HepG2 (cell line): ENCODE data around the gene CDC26. TPM values are rescaled to one million over a fixed set of nuclear protein-coding genes. Genes with fewer than 3 reads are reported as not detected.

ENCODE experiments used
- ATF7-NPFF ChIP-seq: sonication (generic); formaldehyde crosslinking; IDR thresholded peaks from 2 replicates; pipeline ENCODE4 v1.8.1; 2023; ENCODE audit warnings: mild to moderate bottlenecking, low read depth, missing genetic modification reagents, moderate library complexity
- FOSL1 ChIP-seq: sonication (generic); formaldehyde crosslinking; IDR thresholded peaks from 2 replicates; pipeline ENCODE4 v1.9.0; 2021; ENCODE audit warnings: missing genetic modification reagents, borderline replicate concordance
- HDAC2 ChIP-seq: sonication (generic); formaldehyde crosslinking; IDR thresholded peaks from 2 replicates; pipeline ENCODE4 v1.4.0; 2020; ENCODE audit warnings: missing genetic modification reagents
- IRF1 ChIP-seq: sonication (generic); formaldehyde crosslinking; IDR thresholded peaks from 2 replicates; pipeline ENCODE4 v1.4.0; 2020; ENCODE audit warnings: low read depth, mild to moderate bottlenecking, missing genetic modification reagents
- MLXIP ChIP-seq: sonication (generic); formaldehyde crosslinking; IDR thresholded peaks from 2 replicates; pipeline ENCODE4 v1.9.0; 2021; ENCODE audit warnings: missing genetic modification reagents, borderline replicate concordance
- PPARG ChIP-seq: conservative IDR thresholded peaks from 2 replicates; pipeline ENCODE4 v1.6.1; 2016; ENCODE audit warnings: missing biosample characterization, missing genetic modification reagents
- RARA ChIP-seq: IDR thresholded peaks from 2 replicates; pipeline ENCODE4 v1.6.1; 2016; ENCODE audit warnings: missing genetic modification reagents, missing compliant biosample characterization
- SMAD1 ChIP-seq: sonication (generic); formaldehyde crosslinking; IDR thresholded peaks from 2 replicates; pipeline ENCODE4 v1.4.0; 2020; ENCODE audit warnings: missing genetic modification reagents, low read depth, mild to moderate bottlenecking, borderline replicate concordance
- SNAPC2 ChIP-seq: sonication (generic); formaldehyde crosslinking; IDR thresholded peaks from 2 replicates; pipeline ENCODE4 v1.8.1; 2022; ENCODE audit warnings: mild to moderate bottlenecking, missing genetic modification reagents
- THYN1 ChIP-seq: sonication (generic); formaldehyde crosslinking; IDR thresholded peaks from 2 replicates; pipeline ENCODE4 v1.8.1; 2023; ENCODE audit warnings: low read depth, mild to moderate bottlenecking, moderate library complexity, missing genetic modification reagents, borderline replicate concordance
- TMF1 ChIP-seq: sonication (generic); formaldehyde crosslinking; IDR thresholded peaks from 2 replicates; pipeline ENCODE4 v1.8.1; 2022; ENCODE audit warnings: low read depth, missing genetic modification reagents
- ZNF136 ChIP-seq: sonication (generic); formaldehyde crosslinking; IDR thresholded peaks from 2 replicates; pipeline ENCODE4 v1.8.1; 2022; ENCODE audit warnings: low read depth, mild to moderate bottlenecking, moderate library complexity, missing genetic modification reagents
- ZNF232 ChIP-seq: sonication (generic); formaldehyde crosslinking; IDR thresholded peaks from 2 replicates; pipeline ENCODE4 v1.4.0; 2020; ENCODE audit warnings: missing genetic modification reagents, borderline replicate concordance
- ZNF235 ChIP-seq: sonication (generic); formaldehyde crosslinking; IDR thresholded peaks from 2 replicates; pipeline ENCODE4 v1.8.1; 2023; ENCODE audit warnings: mild to moderate bottlenecking, missing genetic modification reagents, borderline replicate concordance
- ZNF264 ChIP-seq: sonication (generic); formaldehyde crosslinking; IDR thresholded peaks from 2 replicates; pipeline ENCODE4 v1.4.0; 2020; ENCODE audit warnings: missing genetic modification reagents
- ZNF572 ChIP-seq: sonication (generic); formaldehyde crosslinking; IDR thresholded peaks from 2 replicates; pipeline ENCODE4 v1.5.1; 2020; ENCODE audit warnings: mild to moderate bottlenecking, missing genetic modification reagents
- ZNF646 ChIP-seq: sonication (generic); formaldehyde crosslinking; IDR thresholded peaks from 2 replicates; pipeline ENCODE4 v1.9.0; 2021; ENCODE audit warnings: mild to moderate bottlenecking, missing genetic modification reagents
- ZNF710 ChIP-seq: sonication (generic); formaldehyde crosslinking; IDR thresholded peaks from 2 replicates; pipeline ENCODE4 v1.5.0; 2020; ENCODE audit warnings: mild to moderate bottlenecking, missing genetic modification reagents, borderline replicate concordance
- polyA plus RNA-seq, 8 experiments: library from polyadenylated mRNA; depleted of rRNA in 3 of 8; stranded (reverse) in 7 of 8; unstranded in 1 of 8; fragments of >200 nt; fragmentation: Illumina TruSeq in 4 of 8; extraction: Trizol in 4 of 8; gene quantifications; 2 replicates each; pipeline versions ENCODE4 v1.2.1 to v1.2.3, GENCODE V29; 2011 to 2016; ENCODE audit warnings: low read depth in 4 of 8, missing spikeins in 1 of 8, mixed read lengths in 1 of 8; ENCODE audit not compliant: insufficient read depth in 1 of 8
- total RNA-seq, 5 experiments: library from RNA; depleted of rRNA; stranded (reverse); fragments of >200 nt; fragmentation: Illumina TruSeq; extraction: Trizol; gene quantifications; 2 replicates each; pipeline ENCODE4 v1.2.3, GENCODE V29; 2016; ENCODE audit warnings: low read depth in 1 of 5

Gene CDC26
- total and polyA plus RNA-seq, 2 of the 13 experiments (the other 11 are each of a cell fraction or from before 2014, with no cell fraction given): 26.6 to 57.9 TPM

GRCh38 chr9:113228130-113228665 is 47.2 kb downstream of the CDC26 start (continued):
- no peak for TF ChIP-seq MLXIP (CRISPR knock-in tag)
- no peak; the same call in none of the 2 replicates for TF ChIP-seq RARA (CRISPR knock-in tag)
- no peak for TF ChIP-seq THYN1 (CRISPR knock-in tag)
- TF ChIP-seq SMAD1: no peak
- TF ChIP-seq ZNF136 (CRISPR knock-in tag): no peak
- 0 out of 2 replicates have a peak, but pooled peaks have one; percentile 23 for TF ChIP-seq ZNF264 (CRISPR knock-in tag)
- no peak for TF ChIP-seq SNAPC2 (CRISPR knock-in tag)
- no peak for TF ChIP-seq TMF1 (CRISPR knock-in tag)
- peak; percentile 63 for TF ChIP-seq HDAC2 (CRISPR knock-in tag)
- TF ChIP-seq ATF7-NPFF (CRISPR knock-in tag): no peak
- no peak for TF ChIP-seq ZNF710 (CRISPR knock-in tag)
- no peak for TF ChIP-seq IRF1 (CRISPR knock-in tag)
- TF ChIP-seq ZNF572: no peak
- no peak for TF ChIP-seq ZNF235
- TF ChIP-seq PPARG: peak; percentile 48; the same call in 1 of the 2 replicates
- no peak for TF ChIP-seq ZNF646
- TF ChIP-seq FOSL1 (CRISPR knock-in tag): no peak
- no peak for TF ChIP-seq ZNF232 (CRISPR knock-in tag)
